NCI-H2029 (cell line): ENCODE data around the gene SETMAR.
"Not testable (repeated sequence)": the region's sequence is repeated elsewhere in the genome, so short reads cannot be mapped to it uniquely, and the experiment has no call there.

Experiments
- DNase-seq: peaks from one replicate; lab custom pipeline; 2025; lab: John Stamatoyannopoulos, UW

SETMAR gene

DNA sequence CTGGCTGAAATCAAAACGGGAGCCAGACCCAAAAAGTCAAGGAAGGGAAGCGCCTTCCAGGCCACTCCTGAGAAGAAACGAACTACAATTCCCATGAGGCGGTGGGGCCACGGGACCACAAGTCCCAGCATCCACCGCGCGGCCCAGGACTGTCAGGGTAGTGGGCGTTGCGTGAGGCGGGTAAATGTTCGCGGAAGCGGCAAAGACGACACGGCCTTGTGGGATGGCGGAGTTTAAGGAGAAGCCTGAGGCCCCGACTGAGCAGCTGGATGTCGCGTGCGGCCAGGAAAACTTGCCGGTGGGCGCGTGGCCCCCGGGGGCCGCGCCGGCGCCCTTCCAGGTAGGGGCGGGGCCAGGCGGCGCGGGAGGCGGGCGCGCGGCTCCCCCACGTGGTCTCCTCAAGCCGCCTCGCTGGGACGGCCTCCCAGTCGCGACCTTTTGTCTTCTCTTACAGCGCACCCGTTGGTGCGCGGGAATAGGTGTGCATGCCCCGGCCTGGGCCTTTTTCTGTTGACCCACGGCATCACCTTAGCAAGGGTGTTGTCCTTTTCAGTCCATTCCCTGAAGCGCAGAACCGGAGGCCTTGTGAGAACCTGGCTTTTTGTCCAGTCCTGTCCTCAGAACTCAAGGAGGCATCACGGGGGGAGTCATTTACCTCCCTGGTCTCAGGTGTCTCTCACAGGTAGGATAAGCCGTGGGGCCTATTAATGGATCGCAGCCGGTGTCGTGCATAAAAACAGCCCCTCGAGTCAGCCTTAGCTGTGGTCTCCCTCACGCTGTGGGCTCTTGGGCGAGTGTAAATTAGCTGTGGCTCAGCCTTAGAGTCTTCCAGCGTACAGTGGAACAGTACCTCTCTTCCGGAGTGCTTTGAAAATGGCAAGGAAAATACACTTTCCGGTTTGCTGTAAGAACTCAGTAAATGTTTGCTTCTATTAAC, at the start of gene SETMAR:
SETMAR (plus strand) TSS at position 183 of the 937 bp plus-strand sequence; CDS start at position 185, 2 bp downstream.
- DNase-seq, result peak; percentile 87

DNA sequence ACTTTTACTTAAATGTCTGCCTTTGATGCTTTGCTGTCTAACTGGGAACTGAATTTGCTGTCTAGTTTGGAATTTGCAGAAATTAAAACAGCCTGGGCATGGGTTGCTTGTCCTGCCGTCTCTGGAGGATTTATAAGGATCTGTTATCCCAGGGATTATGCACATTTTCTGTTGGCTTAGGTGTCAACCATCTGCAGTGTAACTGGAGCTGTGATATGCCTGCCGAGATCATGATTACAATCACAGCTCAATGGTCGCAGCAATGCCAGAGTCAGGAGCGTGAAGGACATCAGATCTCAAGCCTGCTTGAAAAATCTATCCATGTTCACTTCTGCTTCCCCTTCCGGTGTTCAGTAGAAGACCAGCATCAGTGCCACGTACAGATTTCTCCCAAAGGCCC, 41.8 kb upstream of the SETMAR start:
- DNase-seq, result no peak

DNA sequence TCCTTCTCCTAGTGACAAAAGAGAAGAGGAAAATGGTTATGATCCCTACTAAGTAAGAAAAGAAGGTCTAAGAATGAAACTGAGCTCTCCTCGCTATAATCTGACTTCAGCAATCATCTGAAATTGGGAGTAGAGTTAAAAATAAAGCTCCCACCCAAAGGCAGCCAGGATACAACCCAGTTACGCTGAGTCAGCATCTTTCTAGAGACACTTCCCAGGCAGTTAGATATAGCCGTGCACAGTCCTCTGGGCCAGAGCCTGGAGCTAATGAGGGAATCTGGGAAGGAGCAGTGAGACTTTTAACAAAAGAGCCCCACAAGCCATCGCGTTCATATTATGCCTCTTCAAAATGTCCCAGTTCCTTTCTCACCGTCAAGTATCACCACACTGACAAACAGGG, 39.1 kb upstream of the SETMAR start:
- DNase-seq, result no peak

GRCh38 chr3:4270720-4271119, 32.4 kb upstream of the SETMAR start:
- DNase-seq, result no peak

- no peak for DNase-seq
These were observed 31.3 kb upstream of the SETMAR start for GRCh38 chr3:4271834-4272233.

GRCh38 chr3:4279516-4280105, 23.6 kb upstream of the SETMAR start:
- no peak for DNase-seq

DNA sequence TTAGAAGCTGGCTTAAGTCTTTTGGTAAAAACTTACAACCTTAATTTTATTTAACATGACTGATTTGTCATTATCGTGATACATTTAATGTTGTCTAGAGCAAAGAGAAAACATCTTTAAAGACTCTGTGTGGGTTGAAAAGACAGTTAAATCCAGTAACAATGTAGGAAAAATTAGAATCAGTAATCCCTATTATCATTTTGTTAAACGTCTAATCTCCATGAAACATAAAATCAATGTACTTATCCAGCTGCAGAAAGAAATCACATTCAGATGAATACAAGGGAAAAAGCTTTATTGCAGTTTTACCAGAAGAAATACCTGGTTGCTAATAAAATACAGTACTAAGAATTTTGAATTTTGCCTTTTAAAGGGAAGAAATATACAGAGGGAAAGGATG, 21.2 kb upstream of the SETMAR start:
- no peak for DNase-seq

DNA sequence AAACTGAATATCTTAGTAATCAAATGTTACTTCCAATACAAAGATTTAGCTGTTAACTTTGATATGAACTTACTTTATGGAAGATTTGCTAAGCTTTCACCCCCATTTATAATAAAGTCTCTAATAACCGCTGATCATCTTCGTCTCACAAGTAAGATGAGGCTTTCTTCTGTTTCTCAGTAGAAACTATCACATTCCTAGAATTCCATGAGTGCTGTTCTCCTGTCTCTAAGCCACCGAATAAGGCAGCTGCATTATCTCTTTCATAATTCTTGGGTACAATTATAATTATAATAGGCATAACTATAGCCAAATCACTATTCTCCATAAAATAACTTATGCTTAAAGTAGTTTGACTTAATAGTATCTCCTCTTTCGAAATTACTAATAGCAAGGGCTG, 18.3 kb upstream of the SETMAR start:
- DNase-seq, result no peak

- no peak for DNase-seq
These were observed 14.1 kb upstream of the SETMAR start for GRCh38 chr3:4289044-4289443.

GRCh38 chr3:4290272-4290893, 12.8 kb upstream of the SETMAR start:
- DNase-seq, result no peak

GRCh38 chr3:4292301-4292700, 10.9 kb upstream of the SETMAR start:
- no peak for DNase-seq

- DNase-seq, result no peak
These were observed 8.4 kb upstream of the SETMAR start for GRCh38 chr3:4294616-4295327.

GRCh38 chr3:4296454-4296853, 6.7 kb upstream of the SETMAR start:
- DNase-seq, result not testable (repeated sequence)

DNA sequence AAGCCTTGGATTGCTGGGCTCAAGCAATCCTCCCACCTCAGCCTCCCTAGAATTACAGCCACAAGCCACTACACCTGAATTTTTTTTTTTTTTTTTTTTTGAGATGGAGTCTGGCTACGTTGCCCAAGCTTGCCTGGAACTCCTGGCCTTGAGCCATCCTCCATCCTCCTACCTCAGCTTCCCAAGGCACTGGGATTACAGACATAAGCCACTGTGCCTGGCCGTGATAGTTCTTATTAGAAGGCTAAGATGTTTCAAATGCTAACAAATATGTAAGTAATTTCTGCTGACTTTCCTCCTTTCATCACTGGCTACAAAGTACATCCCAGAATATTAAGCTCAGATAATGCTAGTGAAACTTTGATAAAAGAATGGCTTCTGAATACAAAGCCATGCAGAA, 5.7 kb upstream of the SETMAR start:
- DNase-seq, result no peak

- DNase-seq, result no peak
These were observed 422 bp upstream of the SETMAR start for GRCh38 chr3:4302747-4303146.

DNA sequence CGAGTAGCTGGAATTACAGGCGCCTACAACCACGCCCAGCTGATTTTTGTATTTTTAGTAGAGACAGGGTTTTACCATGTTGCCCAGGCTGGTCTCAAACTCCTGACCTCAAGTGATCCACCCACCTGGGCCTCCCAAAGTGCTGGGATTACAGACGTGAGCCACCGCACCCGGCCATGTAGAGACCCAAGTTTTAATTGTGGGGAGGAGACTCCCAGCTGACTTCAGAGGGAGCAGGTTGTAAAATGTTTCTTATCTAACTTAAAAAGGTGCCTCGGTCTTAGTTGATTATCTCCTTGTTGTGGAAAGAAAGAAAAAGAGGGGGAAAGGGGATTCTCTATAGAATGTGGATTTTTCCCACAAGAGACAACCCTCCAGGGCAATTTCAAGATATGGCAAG, 2.0 kb downstream of the SETMAR start:
- DNase-seq, result not testable (repeated sequence)

DNA sequence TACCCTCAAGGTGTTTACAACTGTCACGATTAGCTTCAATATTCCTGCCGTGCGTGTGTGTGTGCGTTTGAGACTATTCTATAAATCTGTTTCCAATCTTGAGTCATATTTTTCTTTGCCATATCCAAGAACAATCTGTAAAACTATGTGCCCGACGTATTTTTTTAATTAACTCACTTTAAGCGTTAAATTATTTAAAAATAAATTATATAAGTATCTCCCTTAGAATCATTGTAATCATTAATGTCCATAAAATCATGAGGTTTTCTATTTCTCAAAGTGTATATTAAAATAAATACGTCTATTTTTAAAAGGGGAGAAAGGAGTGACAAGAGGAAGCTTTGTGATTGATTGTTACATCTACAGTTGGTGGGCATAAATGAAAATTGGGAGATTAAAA, 2.9 kb downstream of the SETMAR start:
- no peak for DNase-seq

- DNase-seq, result no peak
These were observed 3.7 kb downstream of the SETMAR start for GRCh38 chr3:4306860-4307259.

DNA sequence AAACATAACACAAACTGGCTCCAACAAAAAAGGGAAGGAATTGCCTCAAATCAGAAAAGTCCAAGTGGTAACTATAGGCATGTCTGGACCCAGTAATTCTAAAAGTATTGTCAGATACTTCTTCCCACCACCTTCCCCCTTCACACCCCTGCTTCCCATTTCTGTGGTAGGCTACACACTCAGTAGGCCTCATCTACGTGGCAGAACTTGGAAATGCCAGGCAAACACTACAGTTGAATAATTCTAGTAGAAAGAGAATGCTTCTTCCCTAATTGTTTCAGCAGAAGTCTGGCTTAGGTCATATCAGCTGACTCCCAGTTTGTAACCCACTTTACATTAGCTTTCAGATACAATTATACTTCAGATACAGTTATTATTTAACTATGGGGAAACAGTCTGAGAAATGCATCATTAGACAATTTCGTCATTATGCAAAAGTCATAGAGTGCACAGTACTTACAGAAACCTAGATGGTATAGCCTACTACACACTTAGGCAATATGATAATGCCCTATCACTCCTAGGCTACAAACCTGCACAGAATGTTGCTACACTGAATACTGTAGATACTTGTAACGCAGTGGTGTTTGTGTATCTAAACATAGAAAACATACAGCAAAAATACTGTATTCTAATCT, 6.4 kb downstream of the SETMAR start:
- DNase-seq, result no peak

DNA sequence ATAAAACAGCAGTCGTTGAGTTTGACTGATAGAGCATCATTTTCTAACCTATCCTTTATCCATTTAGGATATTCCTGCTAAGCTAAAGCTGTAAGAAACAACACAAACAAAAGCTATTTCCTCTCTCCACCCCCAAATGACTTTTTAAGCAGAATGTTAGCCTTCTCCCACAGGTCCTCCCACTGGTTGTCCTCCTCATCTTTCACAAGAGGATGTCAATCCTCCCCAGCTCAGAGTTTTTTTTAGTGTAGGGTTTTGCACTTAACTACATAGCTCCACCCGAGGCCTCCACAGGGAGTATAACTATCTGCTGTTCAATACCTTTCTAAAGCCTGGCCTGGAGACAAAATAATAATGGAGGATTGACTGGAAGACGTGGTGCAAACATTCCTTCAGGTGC, 7.8 kb downstream of the SETMAR start:
- no peak for DNase-seq

GRCh38 chr3:4311496-4311895, 8.3 kb downstream of the SETMAR start:
- no peak for DNase-seq
